Type B pancreatic cell (in vitro differentiated cells): ENCODE data around the gene ZNF579. TPM values are rescaled to one million over a fixed set of nuclear protein-coding genes. Genes with fewer than 3 reads are reported as not detected.
A peak's percentile ranks its signal among the peaks of the same experiment; 100 is the strongest.

Experiments used
- DNase-seq: peaks from one replicate; pipeline ENCODE4 v3.0.0; 2021; ENCODE audit warnings: mixed read lengths; ENCODE audit not compliant: unreplicated experiment; ENCODE audit errors: extremely low spot score
- H3K27ac Mint-ChIP-seq: 2 replicates; pipeline ENCODE4 v1.8.0; 2021; ENCODE audit warnings: mild to moderate bottlenecking, mixed read lengths
- H3K27me3 Mint-ChIP-seq: 2 replicates; pipeline ENCODE4 v1.8.0; 2021; ENCODE audit warnings: mixed read lengths
- H3K36me3 Mint-ChIP-seq: 2 replicates; pipeline ENCODE4 v1.8.0; 2021; ENCODE audit warnings: mixed read lengths
- H3K4me1 Mint-ChIP-seq: one replicate; pipeline ENCODE4 v1.8.0; 2021; ENCODE audit warnings: mixed read lengths; ENCODE audit not compliant: unreplicated experiment
- H3K4me3 Mint-ChIP-seq: 2 replicates; pipeline ENCODE4 v1.8.0; 2021; ENCODE audit warnings: mild to moderate bottlenecking, mixed read lengths
- H3K9me3 Mint-ChIP-seq: 2 replicates; pipeline ENCODE4 v1.8.0; 2021; ENCODE audit warnings: mixed read lengths
- total RNA-seq: library from RNA; stranded (reverse); gene quantifications from 2 replicates; pipeline ENCODE4 v1.2.1, GENCODE V29; 2021; ENCODE audit warnings: low replicate concordance
- TF ChIP-seq, protein P1 (sequence below): fragments of 200-600 bp; sonication (generic); conservative IDR thresholded peaks from 2 replicates; pipeline ENCODE4 v1.5.0; 2021; ENCODE audit warnings: antibody characterized with exemption, mild to moderate bottlenecking

ZNF579 gene
- total RNA-seq, 1 donor from 2014 or later = 23.9 TPM

DNA sequence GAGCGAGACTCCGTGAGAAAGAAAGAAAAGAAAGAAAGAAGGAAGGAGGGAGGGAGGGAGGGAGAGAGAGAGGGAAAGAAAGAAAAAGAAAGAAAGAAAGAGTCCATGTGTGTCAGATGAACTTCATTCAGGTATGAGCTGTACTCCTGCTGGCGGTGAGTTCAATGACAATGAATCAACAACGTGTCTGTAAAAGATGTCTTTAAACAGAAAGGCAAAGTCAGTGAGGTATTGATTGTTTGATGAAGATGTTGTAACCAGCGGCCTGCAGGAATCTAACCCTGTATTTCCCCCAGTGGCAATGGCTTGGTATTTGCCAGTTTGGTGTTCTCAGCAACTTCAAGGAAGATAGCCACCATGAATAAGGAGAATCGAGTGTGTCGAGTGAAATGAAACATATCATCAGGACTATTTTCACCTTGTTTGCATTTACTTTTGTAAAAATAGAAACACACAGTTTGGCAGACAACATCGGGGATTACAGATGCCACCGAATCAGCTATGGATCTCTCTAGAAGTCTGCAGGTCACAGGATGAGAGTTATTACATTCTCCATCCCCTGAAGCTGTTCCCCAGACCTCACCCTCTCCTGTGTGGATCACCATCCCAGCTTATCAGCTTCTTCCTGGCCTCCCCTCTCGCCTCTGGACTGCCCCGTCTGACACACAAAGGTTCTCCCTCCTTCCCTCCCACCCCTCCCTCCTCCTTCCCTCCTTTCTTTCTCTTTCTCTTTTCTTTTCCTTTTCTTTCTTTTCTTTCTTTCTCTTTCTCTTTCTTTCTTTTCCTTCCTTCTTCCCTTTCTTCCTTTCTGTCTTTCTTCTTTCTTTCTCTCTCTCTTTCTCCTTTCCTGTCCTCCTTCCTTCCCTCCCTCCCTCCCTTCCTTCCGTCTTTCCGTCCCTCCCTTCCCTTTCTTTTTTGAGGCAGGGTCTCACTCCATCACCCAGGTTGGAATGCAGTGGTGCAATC, 27.1 kb downstream of the ZNF579 start:
- H3K36me3 Mint-ChIP-seq = no peaks in the 10 kb centered on the region
- H3K27me3 Mint-ChIP-seq = peaks cover 29% of the 10 kb centered on the region
- DNase-seq = no peak
- H3K9me3 Mint-ChIP-seq = no peaks in the 10 kb centered on the region
- no peak overlapping the region for H3K4me3 Mint-ChIP-seq
- peaks cover 27% of the 10 kb centered on the region for H3K4me1 Mint-ChIP-seq
- H3K27ac Mint-ChIP-seq = peak overlapping the region; percentile 65
- TF ChIP-seq, protein P1, sequence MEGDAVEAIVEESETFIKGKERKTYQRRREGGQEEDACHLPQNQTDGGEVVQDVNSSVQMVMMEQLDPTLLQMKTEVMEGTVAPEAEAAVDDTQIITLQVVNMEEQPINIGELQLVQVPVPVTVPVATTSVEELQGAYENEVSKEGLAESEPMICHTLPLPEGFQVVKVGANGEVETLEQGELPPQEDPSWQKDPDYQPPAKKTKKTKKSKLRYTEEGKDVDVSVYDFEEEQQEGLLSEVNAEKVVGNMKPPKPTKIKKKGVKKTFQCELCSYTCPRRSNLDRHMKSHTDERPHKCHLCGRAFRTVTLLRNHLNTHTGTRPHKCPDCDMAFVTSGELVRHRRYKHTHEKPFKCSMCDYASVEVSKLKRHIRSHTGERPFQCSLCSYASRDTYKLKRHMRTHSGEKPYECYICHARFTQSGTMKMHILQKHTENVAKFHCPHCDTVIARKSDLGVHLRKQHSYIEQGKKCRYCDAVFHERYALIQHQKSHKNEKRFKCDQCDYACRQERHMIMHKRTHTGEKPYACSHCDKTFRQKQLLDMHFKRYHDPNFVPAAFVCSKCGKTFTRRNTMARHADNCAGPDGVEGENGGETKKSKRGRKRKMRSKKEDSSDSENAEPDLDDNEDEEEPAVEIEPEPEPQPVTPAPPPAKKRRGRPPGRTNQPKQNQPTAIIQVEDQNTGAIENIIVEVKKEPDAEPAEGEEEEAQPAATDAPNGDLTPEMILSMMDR = peak; percentile 17

DNA sequence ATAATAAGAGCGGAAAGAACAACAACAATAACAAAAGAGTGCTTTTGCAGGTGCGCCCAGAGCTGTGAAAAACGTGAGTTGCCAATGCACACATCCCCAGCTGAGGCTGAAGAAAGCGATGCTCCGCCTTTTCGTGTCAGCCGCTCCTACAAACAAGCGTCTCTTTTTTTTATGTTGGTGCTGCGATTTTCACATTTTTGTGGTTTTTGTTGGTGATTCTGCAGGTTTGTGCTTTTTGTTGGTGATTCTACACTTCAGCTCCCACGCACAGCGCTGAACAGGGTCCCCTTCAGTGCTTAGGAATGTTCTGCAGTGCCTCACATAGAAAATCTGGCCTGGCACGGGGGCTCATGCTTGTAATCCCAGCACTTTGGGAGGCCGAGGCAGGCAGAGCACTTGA, 28.0 kb downstream of the ZNF579 start:
- no peaks in the 10 kb centered on the region for H3K9me3 Mint-ChIP-seq
- H3K36me3 Mint-ChIP-seq = no peaks in the 10 kb centered on the region
- DNase-seq = no peak
- peak overlapping the region; percentile 65 for H3K27ac Mint-ChIP-seq
- peaks cover 28% of the 10 kb centered on the region for H3K4me1 Mint-ChIP-seq
- H3K4me3 Mint-ChIP-seq = no peak overlapping the region
- H3K27me3 Mint-ChIP-seq = peaks cover 26% of the 10 kb centered on the region
- TF ChIP-seq, protein P1 = no peak

DNA sequence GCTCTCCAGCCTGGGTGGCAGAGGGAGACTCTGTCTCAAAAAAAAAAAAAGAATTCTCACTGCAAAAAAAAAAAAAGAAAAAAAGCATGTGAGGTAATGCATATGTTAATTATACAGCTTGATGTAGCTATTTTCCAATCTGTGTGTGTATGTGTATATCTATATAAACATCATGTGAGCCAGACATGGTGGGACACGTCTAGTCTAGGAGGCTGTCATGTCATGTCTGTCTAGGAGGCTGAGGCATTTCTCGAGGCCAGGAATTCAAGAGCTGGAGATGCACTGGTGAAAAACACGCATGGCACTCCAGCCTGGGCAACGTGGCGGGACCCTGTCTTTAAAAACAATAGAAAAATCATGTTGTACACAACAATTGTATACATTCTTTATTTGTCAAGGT, 28.4 kb downstream of the ZNF579 start:
- Mint-ChIP-seq H3K27me3 (peaks cover 23% of the 10 kb centered on the region), H3K4me3 (no peak overlapping the region), H3K4me1 (peaks cover 27% of the 10 kb centered on the region), H3K27ac (no peak overlapping the region), H3K36me3 (no peaks in the 10 kb centered on the region), H3K9me3 (no peaks in the 10 kb centered on the region)
- TF ChIP-seq, protein P1 = no peak
- DNase-seq = no peak

DNA sequence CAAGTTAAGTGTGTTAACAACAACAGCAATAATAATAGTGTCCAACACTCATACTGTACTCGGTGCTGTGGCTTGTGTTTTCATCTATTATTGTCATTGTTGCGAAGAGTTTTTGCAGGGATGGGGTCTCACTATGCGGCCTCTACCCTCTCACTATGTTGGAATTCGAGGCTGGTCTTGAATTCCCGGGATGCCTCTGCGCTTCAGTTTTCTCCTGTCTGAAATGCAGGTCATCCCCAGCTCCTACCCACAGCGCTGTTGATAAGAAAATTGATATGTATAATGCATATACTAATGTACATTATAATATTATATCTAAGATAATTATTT, 30.4 kb downstream of the ZNF579 start:
- H3K9me3 Mint-ChIP-seq = no peaks in the 10 kb centered on the region
- no peaks in the 10 kb centered on the region for H3K36me3 Mint-ChIP-seq
- peaks cover 29% of the 10 kb centered on the region for H3K27me3 Mint-ChIP-seq
- TF ChIP-seq, protein P1 = no peak
- DNase-seq = no peak
- H3K4me1 Mint-ChIP-seq = peaks cover 28% of the 10 kb centered on the region
- peak overlapping the region; percentile 66 for H3K27ac Mint-ChIP-seq
- peak overlapping the region; percentile 71 for H3K4me3 Mint-ChIP-seq

DNA sequence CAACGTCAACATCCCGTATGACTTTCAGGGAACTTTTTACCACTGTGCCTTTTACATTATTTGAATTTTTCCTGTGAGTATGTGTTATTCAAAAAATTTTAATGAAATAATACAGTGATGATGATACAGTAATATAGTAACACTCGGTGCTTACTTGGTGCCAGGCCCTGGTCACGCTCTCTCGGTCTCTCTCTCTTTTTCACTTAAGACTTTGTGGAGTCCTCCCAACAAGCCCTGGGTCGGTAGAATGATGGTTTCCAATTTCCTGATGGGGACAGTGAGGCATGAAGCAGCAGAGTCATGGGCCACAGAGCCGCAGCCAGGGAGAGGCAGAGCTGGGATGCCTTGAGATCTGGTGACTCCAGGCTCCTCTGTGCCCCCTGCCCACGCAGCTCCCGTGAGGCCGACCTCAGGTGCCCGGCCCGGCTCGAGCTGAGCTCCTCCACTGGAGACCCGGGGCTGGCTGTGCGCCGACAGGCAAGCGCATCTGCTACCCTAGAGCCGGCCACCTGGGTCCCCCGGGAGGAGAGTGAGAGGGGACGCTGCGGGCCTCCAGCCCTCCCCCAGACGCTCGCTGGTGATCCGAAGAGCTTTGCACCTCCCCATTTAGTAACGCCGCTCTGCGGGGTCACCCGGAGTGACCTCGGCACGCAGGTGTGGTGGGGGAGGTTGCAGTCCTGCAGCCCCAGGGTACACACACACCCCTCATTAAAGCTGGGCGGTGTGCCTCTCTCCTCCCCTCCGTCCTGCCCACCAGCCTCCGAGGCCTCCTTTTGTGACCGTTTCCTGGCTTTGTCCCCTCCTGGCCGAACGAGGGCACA, 30.9 kb downstream of the ZNF579 start:
- peak overlapping the region; percentile 70 for H3K27ac Mint-ChIP-seq
- DNase-seq = no peak
- TF ChIP-seq, protein P1 = no peak
- no peaks in the 10 kb centered on the region for H3K9me3 Mint-ChIP-seq
- H3K4me3 Mint-ChIP-seq = peak overlapping the region; percentile 71
- no peaks in the 10 kb centered on the region for H3K36me3 Mint-ChIP-seq
- H3K4me1 Mint-ChIP-seq = peaks cover 25% of the 10 kb centered on the region
- peaks cover 29% of the 10 kb centered on the region for H3K27me3 Mint-ChIP-seq
